ENCODE measurements around the gene NUDT16.
"Not testable (repeated sequence)": the region's sequence is repeated elsewhere in the genome, so short reads cannot be mapped to it uniquely, and the experiment has no call there.

The NUDT16 gene

DNA sequence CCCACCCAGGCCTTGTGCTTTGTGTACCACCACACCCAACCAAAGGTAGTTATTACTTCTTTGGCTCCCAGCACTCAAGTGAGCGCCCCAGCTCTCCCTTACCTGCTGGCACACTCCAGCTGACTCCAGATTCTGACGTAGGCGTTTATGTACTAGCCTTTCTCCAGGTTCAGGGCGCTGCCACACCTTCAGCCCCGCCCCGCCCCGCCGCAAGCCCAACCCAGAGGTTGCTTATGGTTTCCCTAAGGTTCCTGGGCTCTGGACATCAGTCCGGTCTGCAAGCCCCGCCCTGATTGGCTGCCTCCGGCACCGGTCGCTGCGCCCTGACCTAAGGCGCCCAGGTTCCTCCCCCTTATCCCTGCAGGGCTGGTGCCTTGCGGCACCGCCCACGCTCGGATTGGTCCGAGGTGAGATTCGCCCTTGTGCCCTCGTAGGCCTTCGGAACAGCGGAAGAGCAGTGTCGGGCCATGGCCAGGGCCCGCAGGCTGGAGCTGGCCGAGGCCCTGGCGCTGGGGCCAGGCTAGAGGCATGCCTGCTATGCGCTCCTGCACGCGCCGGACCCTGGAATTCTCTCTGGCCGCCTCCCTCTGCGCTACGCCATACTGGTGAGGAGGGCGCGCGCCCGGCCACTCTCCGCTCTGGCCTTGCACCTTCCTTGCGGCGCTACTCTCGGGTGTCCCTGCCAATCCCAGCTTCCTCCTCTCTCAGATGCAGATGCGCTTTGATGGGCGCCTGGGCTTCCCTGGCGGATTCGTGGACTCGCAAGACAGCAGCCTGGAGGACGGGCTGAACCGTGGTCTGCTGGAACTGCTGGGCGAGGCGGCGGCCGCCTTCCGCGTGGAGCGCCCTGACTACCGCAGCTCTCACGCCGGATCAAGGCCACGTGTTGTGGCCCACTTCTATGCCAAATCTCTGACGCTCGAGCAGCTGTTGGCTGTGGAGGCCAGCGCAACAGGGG lies 19.8 kb upstream of the NUDT16 start:
- H3K36me3 Mint-ChIP-seq = peaks cover 1 to 2% of the 10 kb centered on the region in 2 donors
- ATAC-seq (replicated peaks) (peak; percentile 92 to 95), DNase-seq (peak; percentile 70)
- H3K4me3 Mint-ChIP-seq = peak overlapping the region; percentile 75 to 92
- H3K9me3 Mint-ChIP-seq = no peaks in the 10 kb centered on the region
- peaks cover 11 to 17% of the 10 kb centered on the region in 2 donors for H3K4me1 Mint-ChIP-seq
- peak overlapping the region; percentile 94 for H3K27ac Mint-ChIP-seq
- H3K27me3 Mint-ChIP-seq = peaks cover 18 to 20% of the 10 kb centered on the region in 2 donors

DNA sequence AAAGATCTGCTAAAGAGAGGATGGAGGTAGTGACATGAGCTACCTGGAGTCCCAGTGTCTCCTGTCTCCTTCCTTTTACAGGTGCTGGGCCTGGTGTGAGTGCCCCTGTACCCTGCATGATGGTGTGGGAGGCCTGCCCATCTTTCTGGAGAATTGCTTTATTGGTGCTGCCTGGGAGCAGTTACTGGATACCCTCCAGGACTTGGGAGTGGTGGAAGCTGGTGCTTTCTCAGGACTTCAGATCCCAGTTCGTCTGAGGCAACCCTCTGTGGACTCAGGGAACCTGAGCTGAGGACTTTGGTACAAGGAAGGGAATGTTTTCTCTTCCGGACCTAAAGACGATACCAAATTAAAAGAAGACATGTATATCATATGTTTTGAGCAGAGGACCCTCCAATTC lies 18.3 kb upstream of the NUDT16 start:
- Mint-ChIP-seq H3K27me3 (peaks cover 17 to 20% of the 10 kb centered on the region in 2 donors), H3K27ac (no peak overlapping the region), H3K4me1 (peaks cover 11 to 17% of the 10 kb centered on the region in 2 donors), H3K4me3 (no peak overlapping the region), H3K36me3 (peaks cover 0 to 2% of the 10 kb centered on the region in 2 donors), H3K9me3 (no peaks in the 10 kb centered on the region)
- DNase-seq = no peak
- no peak for ATAC-seq (replicated peaks)

GRCh38 chr3:131370935-131371687 lies 10.5 kb upstream of the NUDT16 start:
- Mint-ChIP-seq H3K4me3 (peak overlapping the region; percentile 32 to 37), H3K27ac (peak overlapping the region; percentile 15), H3K9me3 (no peaks in the 10 kb centered on the region), H3K4me1 (peaks cover 10 to 13% of the 10 kb centered on the region in 2 donors), H3K27me3 (no peaks in the 10 kb centered on the region), H3K36me3 (peaks cover 1 to 11% of the 10 kb centered on the region in 2 donors)
- DNase-seq = no peak
- ATAC-seq (replicated peaks) = peak; percentile 49 to 68

GRCh38 chr3:131371688-131372066 lies 9.9 kb upstream of the NUDT16 start:
- peaks cover 1 to 11% of the 10 kb centered on the region in 2 donors for H3K36me3 Mint-ChIP-seq

DNA sequence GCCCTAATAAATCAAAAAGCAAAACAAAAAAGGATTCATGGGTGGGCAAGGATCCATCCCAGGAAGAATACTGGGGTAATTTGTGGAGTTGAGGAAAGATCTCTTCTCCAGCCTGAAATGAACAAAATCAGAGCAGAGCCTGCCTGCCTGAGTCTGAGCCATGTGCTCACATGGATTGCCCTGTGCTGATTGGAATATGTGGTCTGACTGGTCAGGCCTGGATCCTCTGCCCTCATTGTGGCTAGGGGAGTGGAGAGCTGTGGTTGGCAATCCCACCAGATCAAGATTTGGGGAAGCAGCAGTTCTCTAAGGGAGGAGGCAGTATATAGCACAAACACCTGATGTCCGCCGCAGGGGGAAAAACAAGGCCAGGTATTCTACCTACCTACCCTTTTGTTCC lies 6.8 kb upstream of the NUDT16 start:
- H3K4me1 Mint-ChIP-seq = peaks cover 10 to 13% of the 10 kb centered on the region in 2 donors
- ATAC-seq (replicated peaks) = no peak

More at GRCh38 chr3:131371688-131372066, 9.9 kb upstream of the NUDT16 start:
- no peak overlapping the region for H3K27ac Mint-ChIP-seq
- peaks cover 10 to 13% of the 10 kb centered on the region in 2 donors for H3K4me1 Mint-ChIP-seq
- no peaks in the 10 kb centered on the region for H3K27me3 Mint-ChIP-seq
- H3K9me3 Mint-ChIP-seq = no peaks in the 10 kb centered on the region
- ATAC-seq (replicated peaks) (no peak), DNase-seq (no peak)
- peak overlapping the region; percentile 32 to 37 for H3K4me3 Mint-ChIP-seq

GRCh38 chr3:131380821-131381444 lies 641 bp upstream of the NUDT16 start:
- not testable (repeated sequence) for DNase-seq; H3K27me3 Mint-ChIP-seq; H3K9me3 Mint-ChIP-seq; ATAC-seq (replicated peaks)
- H3K4me3 Mint-ChIP-seq = peak overlapping the region; percentile 91 to 96
- H3K27ac Mint-ChIP-seq = peak overlapping the region; percentile 95
- peaks cover 15 to 27% of the 10 kb centered on the region in 2 donors for H3K36me3 Mint-ChIP-seq
- H3K4me1 Mint-ChIP-seq = peaks cover 29 to 34% of the 10 kb centered on the region in 2 donors

More for the DNA sequence above, 6.8 kb upstream of the NUDT16 start:
- no peak overlapping the region for H3K27ac Mint-ChIP-seq
- peaks cover 1 to 11% of the 10 kb centered on the region in 2 donors for H3K36me3 Mint-ChIP-seq
- no peaks in the 10 kb centered on the region for H3K9me3 Mint-ChIP-seq
- no peak overlapping the region for H3K4me3 Mint-ChIP-seq
- DNase-seq = no peak
- no peaks in the 10 kb centered on the region for H3K27me3 Mint-ChIP-seq

GRCh38 chr3:131386429-131387165 lies 5.0 kb downstream of the NUDT16 start:
- no peak for DNase-seq
- H3K27me3 Mint-ChIP-seq = peaks cover 0 to 4% of the 10 kb centered on the region in 2 donors

DNA sequence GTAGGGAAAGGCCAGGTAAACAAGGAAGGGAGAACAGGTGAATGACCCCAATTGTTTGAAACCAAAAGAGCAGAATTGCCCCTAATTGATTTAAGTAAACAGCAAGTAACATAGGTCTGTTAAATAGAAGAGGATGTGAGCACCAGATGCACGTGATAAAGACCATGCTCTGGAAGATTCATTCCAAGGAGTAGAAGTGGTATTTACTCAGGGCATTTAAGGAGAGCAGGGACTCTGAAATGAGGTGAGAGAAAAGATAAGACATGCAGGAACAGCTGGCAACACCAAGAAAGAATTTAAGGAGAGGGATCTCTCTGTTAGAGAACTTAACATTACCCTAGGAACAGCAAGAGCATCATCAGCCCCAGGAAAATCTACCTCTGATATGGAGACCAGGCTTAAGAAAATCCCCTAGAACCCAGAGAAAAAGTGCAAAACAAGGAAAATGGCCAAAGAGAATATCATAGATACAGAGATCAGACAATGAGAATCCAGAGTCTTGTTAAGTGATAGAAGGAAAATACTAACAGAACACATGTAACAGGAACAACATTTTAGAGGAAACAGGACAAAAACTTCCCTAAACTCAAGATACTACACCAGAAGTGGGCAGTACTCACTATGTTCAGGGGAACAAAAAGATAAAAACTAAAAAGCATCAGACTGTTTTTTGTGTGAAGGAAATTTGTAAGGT lies 6.4 kb downstream of the NUDT16 start:
- no peak overlapping the region for H3K4me3 Mint-ChIP-seq
- no peak overlapping the region for H3K27ac Mint-ChIP-seq
- no peak for ATAC-seq (replicated peaks)
- no peak for DNase-seq
- peaks cover 29 to 36% of the 10 kb centered on the region in 2 donors for H3K4me1 Mint-ChIP-seq
- peaks cover 18 to 33% of the 10 kb centered on the region in 2 donors for H3K36me3 Mint-ChIP-seq
- no peaks in the 10 kb centered on the region for H3K9me3 Mint-ChIP-seq
- H3K27me3 Mint-ChIP-seq = peaks cover 0 to 4% of the 10 kb centered on the region in 2 donors

More at GRCh38 chr3:131386429-131387165, 5.0 kb downstream of the NUDT16 start:
- H3K4me1 Mint-ChIP-seq = peaks cover 38 to 41% of the 10 kb centered on the region in 2 donors
- peaks cover 18 to 33% of the 10 kb centered on the region in 2 donors for H3K36me3 Mint-ChIP-seq
- H3K27ac Mint-ChIP-seq = peak overlapping the region; percentile 43
- no peaks in the 10 kb centered on the region for H3K9me3 Mint-ChIP-seq
- ATAC-seq (replicated peaks) = peak; percentile 53 to 59
- H3K4me3 Mint-ChIP-seq = peak overlapping the region; percentile 25 to 29

DNA sequence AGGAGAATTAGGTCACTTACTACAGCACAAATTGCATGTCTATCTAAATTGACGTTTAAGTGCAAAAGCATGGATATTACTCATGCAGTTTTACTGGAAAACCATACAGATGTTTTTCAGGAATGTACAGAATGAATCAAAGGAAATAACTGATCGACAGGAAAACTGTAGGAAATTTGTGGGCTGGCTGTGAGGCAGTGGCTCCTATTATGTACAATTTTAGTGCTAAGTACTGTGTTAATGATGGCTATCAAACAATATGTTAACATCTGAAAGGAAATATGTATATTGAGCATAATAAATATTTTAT lies 6.9 kb downstream of the NUDT16 start:
- Mint-ChIP-seq H3K27ac (no peak overlapping the region), H3K4me1 (peaks cover 27 to 34% of the 10 kb centered on the region in 2 donors), H3K4me3 (no peak overlapping the region), H3K9me3 (no peaks in the 10 kb centered on the region), H3K36me3 (peaks cover 18 to 33% of the 10 kb centered on the region in 2 donors), H3K27me3 (peaks cover 0 to 4% of the 10 kb centered on the region in 2 donors)
- DNase-seq (no peak), ATAC-seq (replicated peaks) (no peak)

DNA sequence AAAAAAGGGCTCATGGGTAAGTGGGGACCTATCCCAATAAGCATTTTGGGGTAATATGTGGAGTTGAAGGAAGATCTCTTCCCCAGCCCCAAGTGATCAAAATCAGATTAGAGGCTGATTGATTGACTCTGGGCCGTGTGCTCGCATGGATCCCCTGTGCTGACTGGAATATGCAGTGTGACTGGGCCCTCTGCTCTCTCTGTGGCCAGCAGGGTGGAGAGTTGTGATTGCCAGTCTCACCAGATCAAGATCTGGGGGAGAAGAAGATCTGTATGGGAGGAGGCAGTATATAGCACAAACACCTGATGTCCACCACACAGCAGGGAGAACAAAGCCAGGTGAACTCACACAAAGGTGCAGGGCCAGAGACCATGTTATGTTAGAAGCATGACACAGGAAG lies 8.8 kb downstream of the NUDT16 start:
- H3K27ac Mint-ChIP-seq = no peak overlapping the region

GRCh38 chr3:131393051-131393450 lies 11.5 kb downstream of the NUDT16 start:
- H3K27me3 Mint-ChIP-seq = peaks cover 0 to 4% of the 10 kb centered on the region in 2 donors
- peaks cover 0 to 2% of the 10 kb centered on the region in 2 donors for H3K4me1 Mint-ChIP-seq
- peaks cover 0 to 3% of the 10 kb centered on the region in 2 donors for H3K36me3 Mint-ChIP-seq
- H3K4me3 Mint-ChIP-seq = no peak overlapping the region
- no peak overlapping the region for H3K27ac Mint-ChIP-seq
- no peaks in the 10 kb centered on the region for H3K9me3 Mint-ChIP-seq
- ATAC-seq (replicated peaks) (no peak), DNase-seq (no peak)

More for the DNA sequence above, 8.8 kb downstream of the NUDT16 start:
- Mint-ChIP-seq H3K27me3 (peaks cover 0 to 4% of the 10 kb centered on the region in 2 donors), H3K36me3 (peaks cover 3 to 16% of the 10 kb centered on the region in 2 donors), H3K4me1 (peaks cover 19 to 20% of the 10 kb centered on the region in 2 donors), H3K9me3 (no peaks in the 10 kb centered on the region), H3K4me3 (no peak overlapping the region)
- ATAC-seq (replicated peaks) (no peak), DNase-seq (no peak)

DNA sequence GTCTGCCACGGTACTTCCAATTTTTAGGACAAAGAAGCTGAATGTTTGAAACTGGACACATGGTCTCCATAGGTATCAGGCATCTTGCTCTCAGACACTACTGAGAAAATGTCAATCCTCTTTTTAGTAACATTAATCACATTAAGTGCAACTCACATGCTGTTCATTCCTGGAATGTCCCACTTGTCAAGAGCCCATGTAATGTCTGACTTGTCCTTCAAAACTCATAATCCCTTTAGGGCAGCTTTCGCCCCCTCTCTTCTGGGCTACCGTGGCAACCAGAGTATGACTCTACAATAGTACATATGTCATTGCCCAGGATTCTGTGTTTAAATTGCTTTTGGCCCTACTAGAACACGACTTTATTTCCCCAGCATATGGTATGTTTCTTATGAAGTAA lies 12.3 kb downstream of the NUDT16 start:
- Mint-ChIP-seq H3K27ac (no peak overlapping the region), H3K4me3 (no peak overlapping the region), H3K36me3 (no peaks in the 10 kb centered on the region), H3K4me1 (no peaks in the 10 kb centered on the region), H3K9me3 (no peaks in the 10 kb centered on the region), H3K27me3 (peaks cover 0 to 4% of the 10 kb centered on the region in 2 donors)
- ATAC-seq (replicated peaks) (no peak), DNase-seq (no peak)

DNA sequence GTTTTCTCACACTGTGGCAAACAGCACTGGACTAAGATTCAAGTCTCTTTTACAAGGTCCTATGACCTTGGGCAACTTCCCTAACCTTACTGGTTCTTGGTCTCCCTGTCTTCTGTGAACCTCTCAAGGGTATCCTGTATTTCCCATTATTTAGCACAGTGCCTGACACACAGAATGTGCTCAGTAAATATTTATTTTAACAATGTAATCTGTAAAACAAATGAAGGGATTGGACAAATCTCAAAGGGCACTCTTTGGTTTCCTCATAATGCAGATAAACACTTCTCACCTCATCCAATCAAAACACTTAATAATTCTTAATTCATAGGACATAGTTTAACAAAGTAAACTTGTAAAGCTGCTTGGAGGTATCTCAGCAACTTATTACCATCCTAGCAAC lies 12.8 kb downstream of the NUDT16 start:
- Mint-ChIP-seq H3K4me1 (no peaks in the 10 kb centered on the region), H3K4me3 (no peak overlapping the region), H3K27me3 (peaks cover 0 to 4% of the 10 kb centered on the region in 2 donors), H3K9me3 (no peaks in the 10 kb centered on the region), H3K36me3 (no peaks in the 10 kb centered on the region), H3K27ac (no peak overlapping the region)
- no peak for DNase-seq
- no peak for ATAC-seq (replicated peaks)
